Nephron (organoid): ENCODE data around the gene ELOVL1.

ENCODE experiments used
- H3K27ac Mint-ChIP-seq, 3 experiments: 2 replicates each; pipeline ENCODE4 v1.8.0; 2020; ENCODE audit warnings: mixed read lengths in 3 of 3, mild to moderate bottlenecking in 2 of 3, moderate library complexity in 1 of 3
- H3K27me3 Mint-ChIP-seq: 2 replicates; pipeline ENCODE4 v1.8.0; 2021; ENCODE audit warnings: low read depth, mild to moderate bottlenecking, moderate library complexity, mixed read lengths
- H3K36me3 Mint-ChIP-seq: 2 replicates; pipeline ENCODE4 v1.8.0; 2020; ENCODE audit warnings: low read depth, mixed read lengths
- H3K4me1 Mint-ChIP-seq: 2 replicates; pipeline ENCODE4 v1.8.0; 2020; ENCODE audit warnings: mixed read lengths
- H3K4me3 Mint-ChIP-seq, 3 experiments: 2 replicates each; pipeline ENCODE4 v1.8.0; 2020; ENCODE audit warnings: mild to moderate bottlenecking in 3 of 3, mixed read lengths in 3 of 3, moderate library complexity in 2 of 3
- H3K9me3 Mint-ChIP-seq: 2 replicates; pipeline ENCODE4 v1.8.0; 2020; ENCODE audit warnings: mixed read lengths
- CTCF ChIP-seq, 3 experiments: fragments of 200-600 bp; sonication (generic); IDR thresholded peaks; one replicate each; pipeline ENCODE4 v1.5.0; 2021; ENCODE audit warnings: antibody characterized with exemption in 3 of 3; ENCODE audit not compliant: unreplicated experiment in 3 of 3

Gene ELOVL1

GRCh38 chr1:43395523-43395922 lies 27.7 kb upstream of the ELOVL1 start:
- Mint-ChIP-seq H3K27me3 (peaks cover 3% of the 10 kb centered on the region), H3K27ac (no peak overlapping the region), H3K9me3 (no peaks in the 10 kb centered on the region), H3K4me1 (peaks cover 3% of the 10 kb centered on the region), H3K4me3 (no peak overlapping the region), H3K36me3 (peaks cover 11% of the 10 kb centered on the region)
- no peak for TF ChIP-seq CTCF (IDR thresholded peaks at IDR 0.05; ENCODE audit: unreplicated experiment in 3 of 3)

GRCh38 chr1:43392702-43393101 lies 24.9 kb upstream of the ELOVL1 start:
- peak overlapping the region; percentile 26 to 63 (median 52) for H3K4me3 Mint-ChIP-seq
- peaks cover 9% of the 10 kb centered on the region for H3K36me3 Mint-ChIP-seq
- peaks cover 27% of the 10 kb centered on the region for H3K4me1 Mint-ChIP-seq
- no peaks in the 10 kb centered on the region for H3K27me3 Mint-ChIP-seq
- H3K27ac Mint-ChIP-seq = no peak overlapping the region
- no peak for TF ChIP-seq CTCF (IDR thresholded peaks at IDR 0.05; ENCODE audit: unreplicated experiment in 3 of 3)
- no peaks in the 10 kb centered on the region for H3K9me3 Mint-ChIP-seq

GRCh38 chr1:43389326-43390313 lies 21.8 kb upstream of the ELOVL1 start, which contains the start of the genes MED8 and SZT2:
TSS of gene MED8 (minus strand) at chr1:43389800. CDS start at chr1:43389764, 36 bp downstream.
TSS of gene SZT2 (plus strand) at chr1:43389899. CDS start at chr1:43389969, 70 bp downstream.
- Mint-ChIP-seq H3K9me3 (no peaks in the 10 kb centered on the region), H3K27ac (peak within 1 kb of the TSS; percentile 92 to 97 (median 96)), H3K4me1 (peaks cover 30% of the 10 kb centered on the region), H3K36me3 (peaks cover 29% of the 10 kb centered on the region), H3K4me3 (peak within 1 kb of the TSS; percentile 99 to 100 (median 99)), H3K27me3 (no peaks in the 10 kb centered on the region)
- TF ChIP-seq CTCF (IDR thresholded peaks at IDR 0.05; ENCODE audit: unreplicated experiment in 3 of 3) = no peak

GRCh38 chr1:43388613-43389012 lies 20.8 kb upstream of the ELOVL1 start:
- H3K9me3 Mint-ChIP-seq = no peaks in the 10 kb centered on the region
- peak overlapping the region; percentile 99 to 100 (median 99) for H3K4me3 Mint-ChIP-seq
- H3K27ac Mint-ChIP-seq = peak overlapping the region; percentile 7 to 96 (median 92)
- H3K36me3 Mint-ChIP-seq = peaks cover 39% of the 10 kb centered on the region
- H3K4me1 Mint-ChIP-seq = peaks cover 30% of the 10 kb centered on the region
- H3K27me3 Mint-ChIP-seq = no peaks in the 10 kb centered on the region
- TF ChIP-seq CTCF (IDR thresholded peaks at IDR 0.05; ENCODE audit: unreplicated experiment in 3 of 3) = no peak

- Mint-ChIP-seq H3K27ac (peak overlapping the region; percentile 7 to 96 (median 92)), H3K4me1 (peaks cover 35% of the 10 kb centered on the region), H3K27me3 (no peaks in the 10 kb centered on the region), H3K4me3 (peak overlapping the region; percentile 99 to 100 (median 99)), H3K9me3 (no peaks in the 10 kb centered on the region), H3K36me3 (peaks cover 39% of the 10 kb centered on the region)
- TF ChIP-seq CTCF (IDR thresholded peaks at IDR 0.05; ENCODE audit: unreplicated experiment in 3 of 3) = no peak
These were observed 20.3 kb upstream of the ELOVL1 start for GRCh38 chr1:43387976-43388599.
